ENCODE results near the gene CHTF18. TPM values are rescaled to one million over a fixed set of nuclear protein-coding genes. Genes with fewer than 3 reads are reported as not detected.

Gene CHTF18
- total and polyA plus RNA-seq, 10 of the 15 experiments (the other 5 are each of a cell fraction or from before 2014, with no cell fraction given): 1.6 to 87.8 (median 19.4) TPM

DNA sequence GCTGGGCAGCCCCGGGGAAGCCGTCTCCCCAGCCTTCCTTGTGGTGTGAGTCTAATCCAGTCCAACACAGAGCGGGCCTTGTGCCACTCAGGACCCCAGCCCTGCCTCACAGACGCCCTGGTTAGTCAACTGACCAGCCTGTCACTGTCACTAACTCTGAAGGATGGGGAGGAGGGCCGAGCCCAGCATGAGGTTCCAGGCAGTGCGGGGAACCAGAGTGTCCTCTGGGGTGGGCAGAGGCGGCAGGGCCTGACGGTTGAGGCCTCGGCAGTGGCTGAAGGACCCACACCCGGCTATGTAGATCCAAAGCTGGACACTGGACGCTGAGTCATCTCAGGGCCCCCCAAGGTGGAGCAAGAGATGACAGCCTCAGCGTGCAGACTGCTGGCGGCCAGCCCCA, 8.9 kb upstream of the CHTF18 start:
- FAIRE-seq: no peak
- 23% methylated on average over 11 of the region's 13 CpGs for WGBS (ENCODE audit: insufficient coverage, insufficient replicate concordance, low lambda C conversion rate, missing lambda C conversion rate)
- Histone ChIP-seq H3K27me3 (replicated peaks in 1 of 2; ENCODE audit: control insufficient read depth in 2 of 2, insufficient read depth in 2 of 2, low read length in 1 of 2) (no peaks in the 10 kb centered on the region), H3K4me2 (ENCODE audit: control insufficient read depth, insufficient read depth) (no peak overlapping the region), H4K20me1 (ENCODE audit: control insufficient read depth, insufficient read depth) (no peaks in the 10 kb centered on the region), H3K79me2 (ENCODE audit: control insufficient read depth, insufficient read depth, low read length) (no peaks in the 10 kb centered on the region), H3K27ac (ENCODE audit: control insufficient read depth, insufficient read depth) (no peak overlapping the region), H3K4me3 (no peak overlapping the region), H3K9me3 (replicated peaks; ENCODE audit: control insufficient read depth, insufficient read depth, low read length) (no peaks in the 10 kb centered on the region), H2AFZ (ENCODE audit: control insufficient read depth, low read depth, low read length) (no peak overlapping the region), H3K36me3 (ENCODE audit: control insufficient read depth in 2 of 2, insufficient read depth in 2 of 2, low read length in 1 of 2) (no peaks in the 10 kb centered on the region), H3K4me1 (ENCODE audit: control insufficient read depth, insufficient read depth, low read length) (no peaks in the 10 kb centered on the region), H3K9ac (ENCODE audit: control insufficient read depth, insufficient read depth, low read length) (no peak overlapping the region)
- CTCF ChIA-PET: no interaction called here
- SMC1A ChIA-PET (ENCODE audit: uncharacterized antibody, unreplicated experiment): no interaction called here
- RAD21 ChIA-PET (ENCODE audit: unreplicated experiment): no interaction called here
- no peak for DNase-seq (ENCODE audit: low read depth, low spot score)
- POLR2A ChIA-PET: no interaction called here
- no peak for ATAC-seq
- intact Hi-C loops (cut with micrococcal nuclease; ENCODE audit: unreplicated experiment) (no loop called here), in situ Hi-C loops (cut with MboI) (no loop called here)
- BruUV-seq (replicated peaks): no TSS peak
- TF ChIP-seq, protein P1, sequence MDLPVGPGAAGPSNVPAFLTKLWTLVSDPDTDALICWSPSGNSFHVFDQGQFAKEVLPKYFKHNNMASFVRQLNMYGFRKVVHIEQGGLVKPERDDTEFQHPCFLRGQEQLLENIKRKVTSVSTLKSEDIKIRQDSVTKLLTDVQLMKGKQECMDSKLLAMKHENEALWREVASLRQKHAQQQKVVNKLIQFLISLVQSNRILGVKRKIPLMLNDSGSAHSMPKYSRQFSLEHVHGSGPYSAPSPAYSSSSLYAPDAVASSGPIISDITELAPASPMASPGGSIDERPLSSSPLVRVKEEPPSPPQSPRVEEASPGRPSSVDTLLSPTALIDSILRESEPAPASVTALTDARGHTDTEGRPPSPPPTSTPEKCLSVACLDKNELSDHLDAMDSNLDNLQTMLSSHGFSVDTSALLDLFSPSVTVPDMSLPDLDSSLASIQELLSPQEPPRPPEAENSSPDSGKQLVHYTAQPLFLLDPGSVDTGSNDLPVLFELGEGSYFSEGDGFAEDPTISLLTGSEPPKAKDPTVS (IDR thresholded peaks at IDR 0.05; ENCODE audit: low read depth, low read length): no peak

GRCh38 chr16:780296-780695, 8.1 kb upstream of the CHTF18 start:
- CTCF ChIA-PET: interaction anchor here (1.1 kb wide), 1 partner anchor 68 kb away, joined by 4 read pairs; no protein-coding TSS in a partner anchor
- no peak for DNase-seq (ENCODE audit: low read depth, low spot score)
- Histone ChIP-seq H3K9me3 (replicated peaks; ENCODE audit: control insufficient read depth, insufficient read depth, low read length) (no peaks in the 10 kb centered on the region), H2AFZ (ENCODE audit: control insufficient read depth, low read depth, low read length) (no peak overlapping the region), H3K27ac (ENCODE audit: control insufficient read depth, insufficient read depth) (no peak overlapping the region), H3K4me3 (no peak overlapping the region), H3K9ac (ENCODE audit: control insufficient read depth, insufficient read depth, low read length) (no peak overlapping the region), H3K4me2 (ENCODE audit: control insufficient read depth, insufficient read depth) (no peak overlapping the region), H3K79me2 (ENCODE audit: control insufficient read depth, insufficient read depth, low read length) (no peaks in the 10 kb centered on the region), H3K27me3 (replicated peaks in 1 of 2; ENCODE audit: control insufficient read depth in 2 of 2, insufficient read depth in 2 of 2, low read length in 1 of 2) (no peaks in the 10 kb centered on the region), H3K4me1 (ENCODE audit: control insufficient read depth, insufficient read depth, low read length) (no peaks in the 10 kb centered on the region), H3K36me3 (ENCODE audit: control insufficient read depth in 2 of 2, insufficient read depth in 2 of 2, low read length in 1 of 2) (peaks cover 0 to 1% of the 10 kb centered on the region in 2 experiments; a peak in 2 of 4 replicates), H4K20me1 (ENCODE audit: control insufficient read depth, insufficient read depth) (no peaks in the 10 kb centered on the region)
- in situ Hi-C loops (cut with MboI) (no loop called here), intact Hi-C loops (cut with micrococcal nuclease; ENCODE audit: unreplicated experiment) (no loop called here)
- 57% methylated on average over 16 of the region's 16 CpGs for WGBS (ENCODE audit: insufficient coverage, insufficient replicate concordance, low lambda C conversion rate, missing lambda C conversion rate)
- no TSS peak for BruUV-seq (replicated peaks)
- POLR2A ChIA-PET: no interaction called here
- RAD21 ChIA-PET (ENCODE audit: unreplicated experiment): no interaction called here
- FAIRE-seq: no peak
- SMC1A ChIA-PET (ENCODE audit: uncharacterized antibody, unreplicated experiment): no interaction called here
- no peak for ATAC-seq
- TF ChIP-seq E2F4 (IDR thresholded peaks at IDR 0.05; ENCODE audit: low read depth, low read length): no peak
- no peak for TF ChIP-seq BCL3 (IDR thresholded peaks at IDR 0.05; ENCODE audit: borderline replicate concordance, insufficient read depth, low read depth, low read length, poor library complexity, severe bottlenecking)
- no peak for TF ChIP-seq EZH2 (IDR thresholded peaks at IDR 0.05; ENCODE audit: borderline replicate concordance, control insufficient read depth, low read depth, low read length)
- TF ChIP-seq IRF3 (IDR thresholded peaks at IDR 0.05): no peak
- no peak for TF ChIP-seq RBBP5 (conservative IDR thresholded peaks at IDR 0.05)
- TF ChIP-seq SREBF1 (IDR thresholded peaks at IDR 0.05; ENCODE audit: low read length): no peak
- no peak for TF ChIP-seq MLLT1 (IDR thresholded peaks at IDR 0.05)
- no peak for TF ChIP-seq TARDBP (IDR thresholded peaks at IDR 0.05; ENCODE audit: borderline replicate concordance)

All from GM12878 (cell line).